Psoas muscle (tissue), 8 donors: ENCODE results near the gene RASA4B. TPM values are rescaled to one million over a fixed set of nuclear protein-coding genes. Genes with fewer than 3 reads are reported as not detected.
"Not testable (repeated sequence)": the region's sequence is repeated elsewhere in the genome, so short reads cannot be mapped to it uniquely, and the experiment has no call there.

Experiments
- ATAC-seq, 4 donors: fragments of 200-7000 bp; cut with Tn5 transposase; one replicate each; pipeline ENCODE4 v1.9.1; 2020; ENCODE audit warnings: moderate library complexity in 3 of 4, mild to moderate bottlenecking in 2 of 4
- DNase-seq, 2 donors: peaks; one replicate each; pipeline ENCODE4 v3.0.0-alpha.2; 2020
- H3K27ac ChIP-seq: fragments of 200-600 bp; one replicate; pipeline ENCODE4 v1.8.0; 2022
- H3K27me3 ChIP-seq, 3 donors: fragments of 200-600 bp in 1 of 3; one replicate each; pipeline versions ENCODE4 v1.6.1 to v1.8.0; 2013 to 2022; ENCODE audit warnings: low read length in 2 of 3, mild to moderate bottlenecking in 2 of 3, moderate library complexity in 1 of 3; ENCODE audit not compliant: insufficient read depth in 3 of 3
- H3K36me3 ChIP-seq, 2 donors: fragments of 200-600 bp in 1 of 2; one replicate each; pipeline versions ENCODE4 v1.6.1 to v1.8.0; 2013 to 2022; ENCODE audit warnings: low read depth in 1 of 2, mild to moderate bottlenecking in 1 of 2, moderate library complexity in 1 of 2; ENCODE audit not compliant: insufficient read depth in 1 of 2
- H3K4me1 ChIP-seq: fragments of 200-600 bp; one replicate; pipeline ENCODE4 v1.8.0; 2022
- H3K4me3 ChIP-seq: fragments of 200-600 bp; one replicate; pipeline ENCODE4 v1.8.0; 2022; ENCODE audit warnings: mild to moderate bottlenecking
- H3K9me3 ChIP-seq: fragments of 200-600 bp; one replicate; pipeline ENCODE4 v1.8.0; 2022
- CTCF ChIP-seq: fragments of 200-600 bp; IDR thresholded peaks from one replicate; pipeline ENCODE4 v1.8.0; 2022; ENCODE audit warnings: antibody characterized with exemption
- whole genome bisulfite sequencing, 3 donors: extraction: QIAGEN DNeasy Blood & Tissue Kit; methylation state at CpG; one replicate each; pipeline versions ENCODE4 v1.1.6 to v1.1.7; 2013; 5-methylcytosine and 5-hydroxymethylcytosine counted together
- intact Hi-C, 2 donors: fragments of 100-400 bp; cut with DNase I; formaldehyde crosslinking; loops; one replicate each; pipeline versions ENCODE4 v1.11.0 to v1.14.2; 2022
- polyA plus RNA-seq, 3 donors: library from polyadenylated mRNA; stranded (reverse); fragments of 200-250 nt; gene quantifications; one replicate each; pipeline ENCODE4 v1.2.3, GENCODE V29; 2013
- total RNA-seq, 4 donors: library from RNA; stranded (reverse); fragmentation: NEBNext Ultra II Directional in 2 of 4; extraction: Animal tissue kit (Norgen Biotek cat#: 25700) in 2 of 4; gene quantifications; one replicate each; pipeline versions ENCODE4 v1.2.1 to v1.2.4, GENCODE V29; 2021 to 2023
- donor health status: healthy with polysubstance abuse.
- donor health status: DM: no; HTN: no; CAD: no; lungs with moderate emphysema.
- donor health status: Bipolar disorder and iron deficiency.
- donor health status: healthy.
- donor health status: DM: yes; HTN: yes; CAD: no.
- donor health status: DM: no; HTN: no; CAD: no.
- donor health status: DM: no; HTN: no; CAD: no.
- donor health status: DM: yes; HTN: yes; CAD: no.

Gene RASA4B
- total and polyA plus RNA-seq, 7 donors: 29.5 to 139 (median 85.7) TPM

GRCh38 chr7:102493220-102493935 is 24.2 kb downstream of the RASA4B start:
- WGBS, 3 donors: no CpG with 5 or more reads among the region's 33 CpGs
- intact Hi-C loops, H3K27ac ChIP-seq, H3K4me1 ChIP-seq, H3K36me3 ChIP-seq, DNase-seq, H3K4me3 ChIP-seq, H3K27me3 ChIP-seq, H3K9me3 ChIP-seq: not testable (repeated sequence)
- ATAC-seq: peak; percentile 83 to 93 (median 86)

- intact Hi-C loops, H3K4me1 ChIP-seq, H3K36me3 ChIP-seq, H3K4me3 ChIP-seq, H3K27me3 ChIP-seq, H3K27ac ChIP-seq, H3K9me3 ChIP-seq: not testable (repeated sequence)
- peak; percentile 31 to 70 (median 66) for ATAC-seq
- WGBS, 3 donors: 67 to 100% (median 88%) methylated on average over 2 to 3 of the region's 12 CpGs
- peak; percentile 68 to 75 for DNase-seq
Observed at GRCh38 chr7:102490529-102491075, 27.0 kb downstream of the RASA4B start.

GRCh38 chr7:102484317-102484716 is 33.3 kb downstream of the RASA4B start:
- H3K36me3 ChIP-seq, H3K4me1 ChIP-seq, H3K27ac ChIP-seq, H3K4me3 ChIP-seq, H3K27me3 ChIP-seq, intact Hi-C loops, ATAC-seq, H3K9me3 ChIP-seq, DNase-seq: not testable (repeated sequence)
- no CpG with 5 or more reads among the region's 5 CpGs for WGBS, 3 donors

- intact Hi-C loops, DNase-seq: not testable (repeated sequence)
Observed at GRCh38 chr7:102481962-102482361, 35.6 kb downstream of the RASA4B start.

GRCh38 chr7:102479982-102480637 is 37.5 kb downstream of the RASA4B start:
- H3K4me3 ChIP-seq, H3K9me3 ChIP-seq, intact Hi-C loops, H3K36me3 ChIP-seq, H3K4me1 ChIP-seq, H3K27me3 ChIP-seq, H3K27ac ChIP-seq: not testable (repeated sequence)
- 3 to 5% (median 4%) methylated on average over 5 to 6 of the region's 11 CpGs for WGBS, 3 donors
- DNase-seq (peak; percentile 61 to 65), ATAC-seq (peak; percentile 29 to 68 (median 42))
- TF ChIP-seq CTCF: peak; percentile 35

More at GRCh38 chr7:102481962-102482361, 35.6 kb downstream of the RASA4B start:
- not testable (repeated sequence) for H3K27ac ChIP-seq, H3K4me3 ChIP-seq, H3K36me3 ChIP-seq, ATAC-seq, H3K9me3 ChIP-seq, H3K27me3 ChIP-seq, H3K4me1 ChIP-seq
- no CpG with 5 or more reads among the region's 10 CpGs for WGBS, 3 donors

- DNase-seq, H3K4me1 ChIP-seq, intact Hi-C loops, H3K36me3 ChIP-seq, H3K27me3 ChIP-seq, H3K9me3 ChIP-seq, H3K27ac ChIP-seq: not testable (repeated sequence)
- peak overlapping the region; percentile 59 for H3K4me3 ChIP-seq
- peak in 3 of 4 donors; percentile 17 to 36 (median 24) for ATAC-seq
- WGBS, 3 donors: 0% methylated on average over 2 of the region's 10 CpGs; no CpG with 5 or more reads in 2 of the 3 donors
Observed at GRCh38 chr7:102479209-102479584, 38.4 kb downstream of the RASA4B start.
